NCI-H1436 treated with DMSO at 0.1 percent for 48 hours (cell line): ENCODE results near the gene CRCP.

ENCODE experiments used
- DNase-seq: peaks from one replicate; lab custom pipeline; 2025; lab: John Stamatoyannopoulos, UW

CRCP gene

GRCh38 chr7:66189695-66190503 is 75.3 kb downstream of the CRCP start:
- no peak for DNase-seq

- DNase-seq, result no peak
Measured at GRCh38 chr7:66190504-66190857, 75.8 kb downstream of the CRCP start.

- no peak for DNase-seq
Measured at GRCh38 chr7:66193146-66193725, 78.6 kb downstream of the CRCP start.

- DNase-seq, result no peak
Measured at GRCh38 chr7:66198469-66198868, 83.8 kb downstream of the CRCP start.

GRCh38 chr7:66198956-66199355 is 84.3 kb downstream of the CRCP start:
- no peak for DNase-seq

GRCh38 chr7:66202441-66202840 is 87.8 kb downstream of the CRCP start:
- DNase-seq, result no peak
